D721Med (cell line): ENCODE measurements around the gene PELI2.

ENCODE experiments used
- DNase-seq: peaks from one replicate; pipeline ENCODE4 v3.0.0; 2011; ENCODE audit warnings: low spot score; ENCODE audit not compliant: insufficient read length
- FAIRE-seq: peaks from 2 replicates; lab custom pipeline; 2011; peaks lifted over from hg19 to GRCh38; lab: Jason Lieb, UNC
- CTCF ChIP-seq: IDR thresholded peaks from 2 replicates; pipeline ENCODE4 v1.5.1; 2012; ENCODE audit warnings: mild to moderate bottlenecking, control low read depth; ENCODE audit not compliant: insufficient read depth; ENCODE audit errors: missing control alignments

The PELI2 gene

GRCh38 chr14:56328021-56328420 lies 209.8 kb downstream of the PELI2 start:
- FAIRE-seq: no peak
- no peak for TF ChIP-seq CTCF
- DNase-seq: no peak

- DNase-seq: no peak
- no peak for TF ChIP-seq CTCF
- no peak for FAIRE-seq
Measured at GRCh38 chr14:56331592-56332216, 213.5 kb downstream of the PELI2 start.

- no peak for TF ChIP-seq CTCF
- DNase-seq (no peak), FAIRE-seq (peak; percentile 55)
Measured at GRCh38 chr14:56333359-56334292, 215.4 kb downstream of the PELI2 start.

GRCh38 chr14:56334458-56334857 lies 216.2 kb downstream of the PELI2 start:
- TF ChIP-seq CTCF: no peak
- no peak for FAIRE-seq
- no peak for DNase-seq

GRCh38 chr14:56338674-56339073 lies 220.5 kb downstream of the PELI2 start:
- TF ChIP-seq CTCF: no peak
- no peak for DNase-seq
- no peak for FAIRE-seq

- DNase-seq (no peak), FAIRE-seq (no peak)
Measured at GRCh38 chr14:56339855-56340701, 221.9 kb downstream of the PELI2 start.

More at GRCh38 chr14:56339855-56340701, 221.9 kb downstream of the PELI2 start:
- peak; percentile 82 for TF ChIP-seq CTCF
